Panc1 (cell line): ENCODE measurements around the gene SMARCD2.

ENCODE experiments used
- CTCF ChIP-seq: fragments of 450-650 bp; IDR thresholded peaks from 2 replicates; pipeline ENCODE4 v1.5.1; 2017; ENCODE audit warnings: mild to moderate bottlenecking
- POLR2AphosphoS5 ChIP-seq: IDR thresholded peaks from 2 replicates; pipeline ENCODE4 v1.6.1; 2012; ENCODE audit warnings: mild to moderate bottlenecking, low read depth, low read length, moderate library complexity
- REST ChIP-seq, 2 experiments: IDR thresholded peaks; 2 replicates each; pipeline ENCODE4 v1.6.1; 2011 to 2012; ENCODE audit warnings: low read depth in 2 of 2, control low read depth in 1 of 2, low read length in 1 of 2, mild to moderate bottlenecking in 1 of 2, moderate library complexity in 1 of 2; ENCODE audit not compliant: insufficient read depth in 1 of 2

DNA sequence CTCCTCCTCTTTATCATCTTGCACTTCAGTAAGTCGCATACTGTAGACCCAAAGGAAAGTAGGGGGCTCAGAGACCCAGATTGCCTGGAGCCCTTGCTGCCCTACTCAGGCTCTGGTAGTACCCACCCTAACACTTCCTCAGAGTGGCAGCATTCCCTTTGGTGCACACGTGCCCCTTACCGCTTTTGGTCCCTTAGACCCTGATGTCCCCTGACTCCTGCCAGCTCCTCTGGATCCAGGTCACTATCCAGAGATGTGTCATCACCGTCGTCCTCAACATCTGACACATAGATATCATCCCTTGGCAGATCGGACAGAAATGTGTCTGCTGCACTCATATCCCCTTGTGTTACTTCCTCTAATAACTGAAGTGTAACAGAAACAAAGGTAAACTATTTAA, 20.7 kb downstream of the SMARCD2 start:
- TF ChIP-seq POLR2AphosphoS5: no peak
- no peak for TF ChIP-seq CTCF
- TF ChIP-seq REST (IDR thresholded peaks at IDR 0.05; ENCODE audit: insufficient read depth in 1 of 2, low read depth in 2 of 2, low read length in 1 of 2): no peak
